RCC 7860 (cell line): ENCODE data around the gene HDGFL1.

Source experiments
- DNase-seq: peaks from one replicate; pipeline ENCODE4 v3.0.0-alpha.2; 2015; ENCODE audit warnings: low spot score
- FAIRE-seq: peaks from 2 replicates; lab custom pipeline; 2012; peaks lifted over from hg19 to GRCh38; lab: Jason Lieb, UNC

HDGFL1 gene

DNA sequence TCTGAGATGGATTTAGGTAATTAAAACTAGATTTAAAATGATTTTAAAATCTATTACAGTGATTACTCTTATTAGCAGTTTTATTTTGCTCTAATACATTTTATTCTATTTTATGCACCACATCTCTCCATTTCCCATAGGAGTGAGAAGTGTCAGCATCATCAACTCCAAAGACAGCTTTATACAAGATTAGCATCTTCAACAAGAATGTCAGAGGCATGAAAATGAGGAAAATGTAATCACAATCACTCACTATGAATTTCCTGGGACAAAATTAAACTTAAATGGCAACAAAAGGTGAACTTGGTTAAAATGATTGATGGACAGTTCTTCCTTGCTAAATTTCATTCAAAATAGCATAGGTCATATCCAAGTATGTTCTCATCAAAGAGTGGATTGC lies 19.8 kb downstream of the HDGFL1 start:
- DNase-seq (no peak), FAIRE-seq (no peak)

DNA sequence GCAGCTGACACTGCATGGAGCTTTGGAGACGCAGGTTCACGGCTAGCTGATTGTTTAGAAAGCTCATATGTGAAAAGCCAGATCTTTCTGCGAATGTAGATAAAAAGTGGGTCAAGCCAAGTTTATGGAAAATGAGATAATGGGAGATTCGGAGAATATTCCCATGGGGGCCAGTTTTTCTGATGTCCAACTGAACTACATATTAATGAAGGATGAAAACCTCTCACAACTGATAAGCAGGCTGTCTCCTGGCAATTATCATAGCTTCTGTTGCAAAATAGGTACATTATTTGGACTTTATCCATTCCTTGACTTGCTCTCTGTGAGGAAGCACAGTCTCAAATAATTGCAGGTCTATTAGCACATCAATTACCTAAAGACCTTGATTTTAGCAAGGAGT lies 21.1 kb downstream of the HDGFL1 start:
- FAIRE-seq, result no peak

DNA sequence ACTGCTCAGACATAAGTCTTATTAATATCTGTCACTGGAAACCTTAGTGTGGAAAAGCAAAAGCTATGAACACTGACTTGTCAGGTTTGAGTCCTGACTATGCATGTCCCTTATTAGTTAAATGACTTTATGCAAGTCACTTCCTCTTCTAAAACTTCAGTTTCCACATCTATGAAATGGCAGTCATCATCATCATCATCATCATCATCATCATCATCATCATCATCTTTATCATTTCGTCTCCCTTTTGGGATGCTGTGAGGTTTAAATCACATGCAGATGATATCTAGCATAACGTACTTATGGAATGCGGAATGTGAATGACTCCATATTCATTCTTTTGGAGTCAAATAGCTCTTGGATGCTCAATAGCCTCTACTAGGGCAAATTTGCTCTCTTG lies 24.5 kb downstream of the HDGFL1 start:
- no peak for FAIRE-seq
- DNase-seq, result no peak

More for the DNA sequence above, 21.1 kb downstream of the HDGFL1 start:
- no peak for DNase-seq

DNA sequence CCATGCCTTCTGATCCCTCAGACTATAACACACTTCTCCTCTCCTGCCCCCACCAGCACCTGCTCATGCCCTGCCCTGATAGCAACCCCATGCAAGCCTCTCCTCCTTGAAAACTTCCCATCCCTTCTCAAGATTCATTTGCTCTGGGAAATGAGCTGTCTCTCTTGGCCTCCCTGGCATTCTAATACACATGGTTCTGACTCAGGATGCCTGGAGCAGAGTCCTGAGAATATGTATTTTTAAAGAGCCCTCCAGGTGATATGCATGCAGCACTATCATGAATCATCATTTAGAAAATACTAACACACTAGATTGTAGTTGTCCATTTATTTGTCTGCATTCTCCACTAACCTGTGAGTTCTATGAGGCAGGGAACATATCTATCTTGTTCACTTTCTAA lies 26.6 kb downstream of the HDGFL1 start:
- FAIRE-seq (no peak), DNase-seq (no peak)

DNA sequence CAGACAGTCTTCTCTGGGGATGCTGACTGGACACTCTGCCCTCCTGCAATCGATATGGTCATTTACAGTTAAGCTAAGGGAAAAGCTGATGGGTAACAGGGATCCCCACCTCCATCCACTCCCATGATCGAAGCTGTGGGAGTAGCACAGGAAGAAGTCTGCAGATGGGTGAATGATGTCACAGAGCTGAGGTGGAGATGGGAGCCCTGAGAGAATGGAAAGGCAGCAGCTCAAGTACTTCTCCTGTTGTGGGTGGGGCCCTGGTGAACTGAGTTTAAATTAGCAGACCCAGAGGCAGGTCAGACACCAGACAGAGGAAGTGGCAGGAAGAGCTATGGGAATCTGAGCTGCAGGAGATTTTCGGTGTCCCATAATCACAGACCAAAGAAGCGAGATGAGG lies 29.0 kb downstream of the HDGFL1 start:
- DNase-seq (no peak), FAIRE-seq (no peak)

DNA sequence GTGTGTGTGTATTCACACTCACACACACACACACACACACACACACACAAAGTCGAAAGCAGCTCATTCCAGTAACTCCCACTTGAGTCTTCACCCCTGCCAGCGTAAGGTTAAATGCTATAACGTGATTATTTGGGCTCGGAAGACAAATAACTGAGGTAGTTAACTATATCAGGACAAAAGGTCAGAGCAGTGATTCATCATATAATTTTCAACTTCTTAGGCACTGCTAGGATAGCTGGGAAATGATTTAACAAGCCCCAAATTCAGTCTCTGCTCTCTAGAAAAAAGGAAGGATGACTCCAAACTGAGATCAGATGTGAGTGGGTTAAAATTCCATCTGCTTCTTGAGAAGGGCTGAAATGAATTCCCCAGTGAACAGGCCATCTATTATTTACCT lies 30.7 kb downstream of the HDGFL1 start:
- peak; percentile 64 for DNase-seq
- peak; percentile 83 for FAIRE-seq

DNA sequence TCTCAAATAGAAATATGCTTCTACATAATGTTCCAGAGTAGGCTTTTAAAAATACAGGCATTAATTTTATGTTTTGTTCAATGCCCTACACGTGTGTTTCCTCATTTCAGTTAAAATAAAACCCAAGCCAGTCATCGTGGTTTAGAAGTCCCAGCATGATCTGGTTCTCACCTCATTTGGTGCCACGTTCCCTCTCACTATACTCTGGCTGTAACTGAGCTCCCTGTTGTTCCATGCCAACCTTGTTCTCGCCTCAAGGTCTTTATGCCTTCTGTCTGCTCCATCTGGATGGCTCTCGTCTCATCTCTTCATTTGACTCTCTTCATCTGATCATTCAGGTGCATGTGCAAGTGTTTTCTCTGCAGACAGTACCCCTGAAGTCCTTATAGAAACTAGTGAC lies 32.6 kb downstream of the HDGFL1 start:
- peak; percentile 24 for DNase-seq
- FAIRE-seq, result peak; percentile 57

DNA sequence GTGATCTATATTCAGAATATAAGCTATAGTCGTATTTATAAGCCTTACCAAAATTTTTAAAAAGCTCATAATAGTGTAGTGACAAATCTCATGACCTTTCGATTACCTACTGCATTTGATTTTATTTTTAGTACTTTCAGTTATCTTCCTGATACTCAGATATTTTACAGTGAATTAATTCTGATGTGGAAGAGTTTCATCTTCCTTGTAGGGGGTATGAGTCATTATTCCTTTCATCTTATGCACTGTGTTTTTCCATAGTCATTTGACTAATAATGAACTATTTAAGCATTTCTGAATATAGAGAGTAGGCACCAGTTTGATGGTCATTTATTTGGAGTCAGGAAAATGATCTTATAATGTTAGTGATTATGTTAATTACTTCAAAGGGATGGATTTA lies 36.4 kb downstream of the HDGFL1 start:
- DNase-seq (no peak), FAIRE-seq (peak; percentile 24)

DNA sequence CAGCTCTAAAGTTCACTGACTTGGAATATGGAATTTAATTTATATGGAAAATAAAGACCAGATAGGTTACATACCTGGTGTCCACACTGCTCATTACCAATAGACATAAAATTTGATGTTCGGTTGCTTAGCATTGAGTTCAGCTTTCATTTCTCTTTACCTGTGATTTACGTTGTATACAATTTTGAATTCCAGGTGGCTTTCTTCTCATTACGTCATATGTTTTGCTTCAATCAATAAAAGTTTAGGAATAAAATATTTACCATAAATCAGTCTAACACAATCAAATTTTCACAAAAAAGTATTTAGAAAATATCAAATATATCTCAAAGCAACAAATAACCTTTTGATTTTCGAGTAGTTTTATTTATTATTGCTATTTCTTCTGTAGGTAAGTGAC lies 40.8 kb downstream of the HDGFL1 start:
- no peak for FAIRE-seq
- DNase-seq, result no peak

DNA sequence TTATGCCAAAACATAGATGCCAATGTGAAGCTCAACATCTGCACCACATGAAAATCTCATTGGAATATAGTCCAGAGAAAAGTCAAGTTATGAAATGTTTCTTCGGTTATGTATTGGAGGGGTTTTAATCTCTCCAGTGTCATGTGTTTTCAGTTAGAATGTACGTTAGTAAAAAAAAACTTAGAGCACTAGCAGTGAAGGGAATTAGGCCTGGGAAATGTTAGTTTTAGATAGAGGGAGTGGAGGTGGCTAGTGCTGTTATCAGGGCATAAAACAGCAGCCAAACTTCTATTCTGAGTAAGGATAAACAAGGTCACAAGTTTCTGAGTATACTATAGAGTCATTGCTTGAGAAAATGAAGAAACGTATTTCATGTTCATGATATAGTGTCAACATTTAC lies 42.9 kb downstream of the HDGFL1 start:
- FAIRE-seq (no peak), DNase-seq (no peak)

DNA sequence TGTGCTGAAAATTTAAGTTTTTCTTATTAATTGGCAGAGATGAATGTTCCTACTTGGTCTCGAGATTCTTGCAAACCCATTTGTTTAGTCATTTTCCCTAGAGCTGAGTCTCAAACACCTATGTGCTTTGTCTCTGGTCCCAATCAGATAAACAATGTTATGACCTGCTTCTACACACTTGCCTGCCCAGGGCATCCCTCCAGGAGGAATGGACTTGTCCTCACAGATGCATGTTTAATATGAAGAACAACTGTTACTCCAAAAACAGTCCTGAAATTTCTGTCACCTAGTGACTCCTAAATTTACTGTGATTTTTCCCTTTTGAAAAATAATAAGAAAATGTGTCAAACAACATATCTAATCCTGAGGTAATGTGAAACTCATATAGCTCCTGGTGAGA lies 43.7 kb downstream of the HDGFL1 start:
- DNase-seq (no peak), FAIRE-seq (no peak)

DNA sequence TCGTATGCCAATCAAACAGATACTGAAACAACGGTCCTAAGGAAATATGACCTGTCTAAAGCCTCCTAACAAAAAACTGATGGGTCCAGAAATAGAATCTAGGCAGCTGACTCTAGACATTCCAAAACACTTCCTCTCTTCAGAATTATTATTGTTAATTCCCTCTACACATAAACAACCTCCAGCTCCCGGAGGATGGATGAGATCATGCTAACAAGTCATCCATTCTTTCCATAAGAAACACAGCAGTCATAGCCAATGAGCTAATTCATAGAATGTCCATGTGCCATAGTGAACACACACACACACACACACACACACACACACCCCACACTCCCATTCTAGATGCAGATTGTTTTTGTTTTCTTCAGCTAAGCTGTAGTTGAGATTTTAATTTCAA lies 44.3 kb downstream of the HDGFL1 start:
- DNase-seq, result no peak
- FAIRE-seq, result no peak

DNA sequence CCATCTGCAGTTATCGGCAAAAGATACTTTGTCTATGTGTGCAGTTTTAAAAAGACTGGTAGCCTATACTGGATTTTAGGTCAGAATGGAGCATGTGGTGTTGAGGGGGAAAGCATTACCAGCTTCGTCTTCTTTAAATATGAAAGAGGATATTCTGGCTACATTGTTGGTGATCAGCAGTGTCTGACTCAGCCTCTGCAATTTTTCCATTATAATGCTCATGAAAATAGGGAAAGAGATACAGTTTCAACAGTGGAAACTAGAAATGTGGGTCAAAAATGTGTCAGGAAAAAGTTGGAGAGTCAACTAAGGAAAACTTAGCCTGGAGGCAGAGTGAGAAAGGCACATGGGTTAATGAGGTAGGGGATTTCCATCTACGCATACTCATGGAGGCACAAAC lies 45.2 kb downstream of the HDGFL1 start:
- DNase-seq (no peak), FAIRE-seq (no peak)

DNA sequence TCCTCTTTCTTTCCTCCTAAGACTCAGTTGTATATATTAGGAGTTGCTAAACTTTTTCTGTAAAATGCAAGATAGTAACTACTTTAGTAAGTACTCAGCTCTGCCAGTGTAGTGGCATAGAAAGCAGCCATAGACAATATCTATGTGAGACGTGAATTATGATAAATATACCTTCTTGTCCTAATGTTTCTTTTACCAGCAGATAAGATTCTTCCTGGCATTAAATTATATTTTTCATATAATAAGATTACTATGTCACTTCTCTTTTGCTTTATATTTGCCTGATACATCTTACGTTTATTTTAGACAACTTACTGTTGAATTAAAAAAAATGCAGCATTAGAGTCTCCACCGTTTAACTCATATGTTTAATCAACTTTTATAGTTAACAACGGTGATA lies 51.7 kb downstream of the HDGFL1 start:
- FAIRE-seq, result no peak

More for the DNA sequence above, 51.7 kb downstream of the HDGFL1 start:
- DNase-seq, result no peak
